ENCODE results near the gene IPO9.
"Not testable (repeated sequence)": the region's sequence is repeated elsewhere in the genome, so short reads cannot be mapped to it uniquely, and the experiment has no call there.

IPO9 gene

DNA sequence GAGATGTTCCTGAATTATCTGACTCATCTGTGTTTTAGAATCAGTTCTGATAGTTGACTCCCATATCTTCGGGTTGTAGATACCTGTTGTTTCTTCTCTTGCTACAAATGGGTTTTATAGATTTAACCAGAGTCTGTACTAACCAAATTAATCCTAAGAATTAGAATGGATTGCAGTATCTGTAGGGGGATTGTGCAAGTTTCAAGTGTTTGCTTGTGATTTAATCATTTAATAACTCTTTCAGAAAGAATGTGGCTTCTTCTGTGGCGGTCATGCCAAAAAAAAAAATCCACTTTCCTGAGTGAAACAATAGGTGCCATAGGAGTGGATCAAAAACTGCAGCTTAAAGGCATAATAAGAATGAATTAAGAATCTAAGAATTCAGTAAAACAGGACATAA lies 9.4 kb downstream of the IPO9 start:
- CTCF ChIA-PET: interaction anchor here (0.8 to 3.9 kb wide), 2 partner anchors 11 to 134 kb away, joined by 3 to 31 read pairs; partner anchors contain the start of gene IPO9
- no peak for DNase-seq (ENCODE audit: low read depth, low spot score)
- TF ChIP-seq, protein P1, sequence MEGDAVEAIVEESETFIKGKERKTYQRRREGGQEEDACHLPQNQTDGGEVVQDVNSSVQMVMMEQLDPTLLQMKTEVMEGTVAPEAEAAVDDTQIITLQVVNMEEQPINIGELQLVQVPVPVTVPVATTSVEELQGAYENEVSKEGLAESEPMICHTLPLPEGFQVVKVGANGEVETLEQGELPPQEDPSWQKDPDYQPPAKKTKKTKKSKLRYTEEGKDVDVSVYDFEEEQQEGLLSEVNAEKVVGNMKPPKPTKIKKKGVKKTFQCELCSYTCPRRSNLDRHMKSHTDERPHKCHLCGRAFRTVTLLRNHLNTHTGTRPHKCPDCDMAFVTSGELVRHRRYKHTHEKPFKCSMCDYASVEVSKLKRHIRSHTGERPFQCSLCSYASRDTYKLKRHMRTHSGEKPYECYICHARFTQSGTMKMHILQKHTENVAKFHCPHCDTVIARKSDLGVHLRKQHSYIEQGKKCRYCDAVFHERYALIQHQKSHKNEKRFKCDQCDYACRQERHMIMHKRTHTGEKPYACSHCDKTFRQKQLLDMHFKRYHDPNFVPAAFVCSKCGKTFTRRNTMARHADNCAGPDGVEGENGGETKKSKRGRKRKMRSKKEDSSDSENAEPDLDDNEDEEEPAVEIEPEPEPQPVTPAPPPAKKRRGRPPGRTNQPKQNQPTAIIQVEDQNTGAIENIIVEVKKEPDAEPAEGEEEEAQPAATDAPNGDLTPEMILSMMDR (IDR thresholded peaks at IDR 0.05; ENCODE audit: insufficient read depth, low read length, missing control alignments): no peak
- no peak overlapping the region for H3K4me3 ChIP-seq (ENCODE audit: low read depth, low read length)
- POLR2A ChIA-PET: interaction anchor here (0.6 kb wide), 1 partner anchor 12 kb away, joined by 3 read pairs; no protein-coding TSS in a partner anchor

DNA sequence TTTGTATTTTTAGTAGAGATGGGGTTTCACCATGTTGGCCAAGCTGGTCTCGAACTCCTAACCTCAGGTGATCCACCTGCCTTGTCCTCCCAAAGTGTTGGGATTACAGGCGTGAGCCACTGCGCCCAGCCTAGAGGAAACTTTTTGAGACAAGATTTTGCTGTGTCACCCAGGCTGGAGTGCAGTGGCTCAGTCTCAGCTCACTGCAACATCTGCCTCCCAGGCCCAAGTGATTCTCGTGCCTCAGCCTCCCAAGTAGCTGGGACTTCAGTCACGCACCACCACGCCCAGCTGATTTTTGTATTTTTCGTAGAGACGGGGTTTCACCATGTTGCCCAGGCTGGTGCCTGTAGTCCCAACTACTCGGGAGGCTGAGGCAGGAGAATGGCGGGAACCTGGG lies 10.1 kb downstream of the IPO9 start:
- CTCF ChIA-PET: interaction anchor here (0.8 to 3.9 kb wide), 2 partner anchors 11 to 133 kb away, joined by 3 to 31 read pairs; partner anchors contain the start of gene IPO9
- DNase-seq (ENCODE audit: low read depth, low spot score); POLR2A ChIA-PET; H3K4me3 ChIP-seq (ENCODE audit: low read depth, low read length): not testable (repeated sequence)

DNA sequence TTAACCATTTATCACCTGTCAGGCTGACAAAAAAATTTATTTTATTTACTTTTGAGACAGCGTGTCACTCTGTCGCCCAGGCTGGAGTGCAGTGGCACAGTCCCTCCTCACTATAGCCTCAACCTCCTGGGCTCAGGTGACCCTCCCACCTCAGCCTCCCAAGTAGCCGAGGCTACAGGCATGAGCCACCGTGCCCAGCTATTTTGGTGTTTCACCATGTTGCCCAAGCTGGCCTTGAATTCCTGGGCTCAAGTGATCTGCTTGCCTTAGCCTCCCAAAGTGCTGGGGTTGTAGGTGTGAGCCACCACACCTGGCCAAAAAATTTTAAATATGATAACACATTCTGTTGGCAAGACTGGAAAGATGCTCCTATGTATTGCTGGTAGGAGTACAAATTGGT lies 11.1 kb downstream of the IPO9 start:
- POLR2A ChIA-PET: no interaction called here
- CTCF ChIA-PET: interaction anchor here (1.1 to 1.7 kb wide), 2 partner anchors 10 to 280 kb away, joined by 3 to 6 read pairs; no protein-coding TSS in a partner anchor
- no peak overlapping the region for H3K4me3 ChIP-seq (ENCODE audit: low read depth, low read length)
- TF ChIP-seq, protein P1 (IDR thresholded peaks at IDR 0.05; ENCODE audit: insufficient read depth, low read length, missing control alignments): no peak
- no peak for DNase-seq (ENCODE audit: low read depth, low spot score)

DNA sequence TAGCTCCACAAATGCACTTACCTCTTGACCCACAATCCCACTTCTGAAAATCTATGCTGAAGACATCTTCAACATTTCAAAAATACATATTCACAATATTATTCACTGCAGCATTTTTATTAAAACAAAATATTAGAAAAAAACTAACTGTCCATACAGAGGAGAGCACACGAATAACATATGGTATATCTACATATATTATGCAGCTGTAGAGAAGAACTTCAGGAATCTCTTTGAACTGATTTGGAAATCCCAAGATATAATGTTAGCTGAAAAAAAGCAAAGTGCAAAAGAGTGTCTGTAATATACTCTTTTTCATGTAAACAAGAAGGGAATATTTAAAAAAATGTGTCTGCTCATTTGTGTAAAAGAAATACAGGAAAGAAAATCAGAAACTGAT lies 11.5 kb downstream of the IPO9 start:
- TF ChIP-seq, protein P1 (IDR thresholded peaks at IDR 0.05; ENCODE audit: insufficient read depth, low read length, missing control alignments): no peak
- CTCF ChIA-PET: interaction anchor here (0.7 to 1.7 kb wide), 4 partner anchors 11 to 280 kb away, joined by 3 to 6 read pairs (median 3); no protein-coding TSS in a partner anchor
- DNase-seq (ENCODE audit: low read depth, low spot score): no peak
- POLR2A ChIA-PET: no interaction called here
- H3K4me3 ChIP-seq (ENCODE audit: low read depth, low read length): no peak overlapping the region

DNA sequence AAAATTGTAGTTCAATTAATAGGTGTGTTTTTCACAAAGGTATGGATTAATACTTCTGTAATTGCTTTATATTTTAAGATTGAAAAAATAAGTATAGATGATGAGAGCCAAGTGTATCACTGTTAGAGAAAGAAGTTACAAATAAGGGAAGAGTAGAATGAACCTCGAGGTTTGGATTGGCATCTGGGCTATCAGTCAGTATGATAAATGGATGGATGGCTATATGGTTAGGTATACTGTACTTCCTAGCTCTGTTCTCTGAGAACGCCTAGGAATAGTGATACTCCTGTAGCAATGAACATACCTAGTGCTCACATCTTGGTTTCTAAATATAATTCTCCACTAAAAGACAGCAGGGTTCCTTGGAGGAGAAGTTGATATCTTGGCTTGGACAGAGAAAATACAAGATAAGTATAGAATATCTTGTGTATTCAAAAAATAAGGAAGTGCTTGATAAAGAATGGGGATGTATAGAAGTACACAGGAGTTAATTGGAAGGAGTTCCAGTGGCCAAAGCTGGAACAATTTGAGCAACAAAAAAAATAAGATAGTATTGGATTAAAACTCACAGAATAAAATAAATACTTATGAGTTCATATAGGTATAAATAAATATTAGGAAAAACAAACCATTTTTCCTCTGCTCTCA lies 12.4 kb downstream of the IPO9 start:
- ChIA-PET CTCF (interaction anchor here (0.9 to 1.7 kb wide), 7 partner anchors 11 to 104 kb away, joined by 3 to 6 read pairs (median 3); partner anchors contain the start of gene IPO9), POLR2A (no interaction called here)

DNA sequence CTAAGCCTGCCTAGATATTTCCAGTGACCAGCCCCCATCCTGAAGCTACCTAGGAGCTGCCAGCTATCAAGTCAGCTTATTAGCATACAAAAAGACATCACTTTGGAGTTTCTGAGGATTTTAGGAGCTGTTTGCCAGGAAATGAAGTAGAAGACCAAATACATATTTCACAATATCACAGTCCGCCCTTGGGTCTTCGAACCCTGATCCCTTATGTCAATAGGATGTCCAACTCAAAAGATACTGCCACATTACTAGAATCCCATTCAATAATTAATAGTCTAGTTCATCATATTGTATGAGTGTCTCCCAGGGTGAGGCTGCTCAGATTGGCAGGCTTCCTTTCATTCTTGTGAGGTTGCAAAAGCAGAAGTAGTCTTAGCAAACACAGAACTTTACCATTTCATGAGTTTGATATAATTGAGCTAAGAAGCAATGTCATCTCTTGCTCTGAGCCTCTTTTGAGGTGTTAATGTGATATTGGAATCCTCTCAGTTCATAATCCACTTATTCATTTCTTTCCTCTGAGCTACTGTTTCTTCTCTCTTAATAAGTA lies 13.6 kb downstream of the IPO9 start:
- ChIA-PET POLR2A (no interaction called here), CTCF (interaction anchor here (0.6 to 1.6 kb wide), 10 partner anchors 10 to 457 kb away, joined by 3 to 4 read pairs (median 3); partner anchors contain the start of gene IPO9)
- TF ChIP-seq, protein P1 (IDR thresholded peaks at IDR 0.05; ENCODE audit: insufficient read depth, low read length, missing control alignments): no peak
- H3K4me3 ChIP-seq (ENCODE audit: low read depth, low read length): no peak overlapping the region
- no peak for DNase-seq (ENCODE audit: low read depth, low spot score)

More for the DNA sequence above, 12.4 kb downstream of the IPO9 start:
- DNase-seq (ENCODE audit: low read depth, low spot score): no peak
- H3K4me3 ChIP-seq (ENCODE audit: low read depth, low read length): no peak overlapping the region
- TF ChIP-seq, protein P1 (IDR thresholded peaks at IDR 0.05; ENCODE audit: insufficient read depth, low read length, missing control alignments): no peak
